HG02938 (cell line): ENCODE results near the gene SERPINA3.

Experiments used
- ATAC-seq: cut with Tn5 transposase; IDR thresholded peaks from one replicate; pipeline ENCODE4 v1.9.1; 2021; ENCODE audit warnings: mild to moderate bottlenecking, moderate library complexity; ENCODE audit not compliant: unreplicated experiment

SERPINA3 gene

DNA sequence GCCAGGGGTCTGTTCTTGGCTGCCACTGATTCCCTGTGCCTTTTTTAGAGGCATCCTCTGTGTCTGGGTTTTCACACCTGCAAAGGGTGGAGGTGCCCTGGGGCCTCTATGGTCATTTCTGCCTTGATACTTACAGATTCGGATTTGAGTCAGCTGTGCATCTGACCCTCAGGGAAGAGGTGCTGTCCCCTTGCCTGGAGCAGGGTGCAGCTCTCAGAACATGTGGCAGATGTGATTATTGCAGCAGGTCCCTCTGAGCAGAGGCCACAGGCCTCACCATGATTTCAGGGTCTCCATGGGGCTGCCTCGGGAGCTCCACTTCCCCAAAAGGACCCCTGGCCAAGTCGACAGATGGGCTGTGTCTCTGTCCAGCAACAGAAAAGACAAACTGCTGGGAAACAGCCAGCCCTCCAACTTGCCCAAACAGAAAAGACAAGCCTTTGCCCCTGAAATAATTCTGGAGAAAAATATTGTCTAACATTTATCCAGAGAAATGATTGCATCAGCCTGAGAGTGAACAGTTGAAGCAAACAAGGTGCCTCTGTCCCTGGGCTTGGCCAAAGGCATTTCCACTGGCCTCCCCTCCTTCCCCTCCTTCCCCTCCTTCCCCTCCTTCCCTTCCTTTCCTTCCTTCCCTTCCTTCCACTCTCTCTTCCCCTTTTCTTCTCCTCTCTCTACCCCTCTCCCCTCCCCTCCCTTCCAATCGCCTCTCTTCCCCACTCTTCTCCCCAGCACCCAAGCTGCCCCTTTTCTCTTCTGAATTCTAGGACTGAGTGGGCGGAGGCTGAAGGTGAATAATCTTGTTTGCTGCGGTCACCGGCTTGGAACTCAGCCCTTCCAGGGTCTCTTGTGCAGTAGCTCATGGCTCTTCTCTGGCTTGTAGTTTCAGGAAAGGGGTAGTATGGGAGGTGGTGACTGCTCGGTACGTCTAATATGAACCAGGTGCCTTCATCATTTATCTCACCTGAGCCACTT lies 676 bp downstream of the SERPINA3 start:
- ATAC-seq = no peak

DNA sequence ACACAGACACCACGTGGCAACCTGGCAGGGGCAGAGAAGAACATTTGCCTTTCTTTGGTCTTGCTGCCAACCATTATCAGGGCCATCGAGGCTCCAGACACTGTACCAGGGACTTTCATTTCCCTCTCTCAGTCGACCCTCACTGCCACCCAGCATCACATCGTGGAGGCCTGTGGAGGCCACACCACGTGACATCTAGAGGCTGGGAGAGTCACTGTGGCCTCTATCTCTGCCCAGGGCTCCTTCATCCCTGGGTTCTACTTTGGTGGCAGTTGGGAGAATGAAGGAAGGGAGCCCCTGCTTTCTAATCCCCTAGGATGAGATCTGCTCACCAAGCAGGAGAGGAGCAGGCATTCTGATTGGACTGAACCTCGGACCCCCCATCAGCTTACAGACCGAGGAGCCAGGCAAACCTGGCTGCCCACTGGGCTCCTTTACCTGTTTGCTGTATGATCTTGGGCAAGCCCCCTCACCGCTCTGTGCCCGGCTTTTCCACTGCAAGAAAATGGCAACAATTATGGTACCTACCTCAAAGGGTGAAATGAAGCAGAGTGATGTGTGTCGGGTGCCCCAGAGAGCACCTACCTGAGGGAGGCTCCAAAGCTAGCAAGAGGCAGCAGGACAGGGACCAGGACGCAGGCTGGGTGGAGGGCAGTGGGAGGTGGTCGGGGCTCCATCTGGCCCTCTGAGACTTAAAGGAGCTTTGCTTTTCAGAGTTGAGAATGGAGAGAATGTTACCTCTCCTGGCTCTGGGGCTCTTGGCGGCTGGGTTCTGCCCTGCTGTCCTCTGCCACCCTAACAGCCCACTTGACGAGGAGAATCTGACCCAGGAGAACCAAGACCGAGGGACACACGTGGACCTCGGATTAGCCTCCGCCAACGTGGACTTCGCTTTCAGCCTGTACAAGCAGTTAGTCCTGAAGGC lies 1.8 kb downstream of the SERPINA3 start:
- no peak for ATAC-seq

DNA sequence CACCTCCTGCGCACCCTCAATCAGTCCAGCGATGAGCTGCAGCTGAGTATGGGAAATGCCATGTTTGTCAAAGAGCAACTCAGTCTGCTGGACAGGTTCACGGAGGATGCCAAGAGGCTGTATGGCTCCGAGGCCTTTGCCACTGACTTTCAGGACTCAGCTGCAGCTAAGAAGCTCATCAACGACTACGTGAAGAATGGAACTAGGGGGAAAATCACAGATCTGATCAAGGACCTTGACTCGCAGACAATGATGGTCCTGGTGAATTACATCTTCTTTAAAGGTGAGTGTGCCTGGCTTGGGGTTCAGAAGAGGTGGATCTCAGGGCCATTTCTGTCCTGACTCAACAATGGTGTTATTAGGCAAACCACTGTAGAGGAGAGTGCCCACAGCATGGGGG lies 2.6 kb downstream of the SERPINA3 start:
- no peak for ATAC-seq

DNA sequence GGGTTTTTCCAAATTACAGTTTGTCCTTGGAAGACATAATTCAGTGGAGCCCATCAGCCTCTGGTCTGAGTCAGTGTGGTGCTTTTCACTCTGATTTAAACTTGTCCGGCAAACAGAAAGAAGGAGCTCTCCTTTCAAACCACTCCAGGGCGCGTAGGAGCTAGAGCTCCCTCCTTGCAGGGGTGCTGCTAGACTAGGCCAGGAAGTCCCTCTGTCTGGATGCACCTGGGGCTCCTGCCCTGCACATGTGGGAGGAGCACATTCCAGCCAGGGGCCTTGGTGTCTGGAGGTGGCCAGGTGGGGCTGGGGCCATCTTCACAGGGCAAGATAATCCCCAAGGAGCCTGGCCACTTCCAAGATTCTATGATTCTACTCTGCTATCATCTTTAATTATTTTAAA lies 3.1 kb downstream of the SERPINA3 start:
- ATAC-seq = no peak

DNA sequence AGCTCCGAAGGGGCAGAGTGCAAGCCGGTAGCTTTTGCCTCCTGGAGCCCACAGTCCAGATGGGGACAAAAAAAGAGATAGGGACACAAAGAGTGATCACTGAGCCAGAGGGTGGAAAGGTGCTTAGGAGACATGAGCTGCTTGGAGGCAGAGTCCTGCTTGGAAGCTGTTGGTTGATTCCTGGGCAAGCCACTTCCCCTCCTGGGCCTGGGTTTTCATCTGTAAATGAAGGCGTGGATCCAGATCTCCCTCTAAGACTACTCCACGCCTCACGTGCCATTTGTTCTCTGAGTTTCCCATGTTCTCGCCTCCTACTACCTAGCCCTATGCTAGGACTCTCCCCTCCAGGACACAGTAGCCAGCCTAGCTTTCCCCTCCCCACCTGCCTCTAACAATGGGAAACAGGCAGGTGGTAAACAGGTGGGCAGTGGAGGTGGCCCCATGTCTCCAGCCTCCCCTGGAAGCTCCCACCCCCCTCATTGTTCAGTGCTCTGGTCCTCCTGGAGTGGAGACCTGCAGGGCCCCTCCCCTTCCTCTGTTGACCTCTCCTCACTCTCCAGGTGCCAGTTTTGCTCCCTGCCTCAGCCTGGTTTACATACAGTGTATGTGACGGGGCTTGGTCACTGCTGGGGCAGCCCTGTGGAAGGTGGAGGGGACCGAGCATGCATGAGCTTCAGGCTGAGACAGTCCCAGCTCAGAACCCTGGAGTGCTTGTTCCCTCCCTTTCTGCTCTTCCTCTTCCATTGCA lies 3.8 kb downstream of the SERPINA3 start:
- ATAC-seq = no peak

DNA sequence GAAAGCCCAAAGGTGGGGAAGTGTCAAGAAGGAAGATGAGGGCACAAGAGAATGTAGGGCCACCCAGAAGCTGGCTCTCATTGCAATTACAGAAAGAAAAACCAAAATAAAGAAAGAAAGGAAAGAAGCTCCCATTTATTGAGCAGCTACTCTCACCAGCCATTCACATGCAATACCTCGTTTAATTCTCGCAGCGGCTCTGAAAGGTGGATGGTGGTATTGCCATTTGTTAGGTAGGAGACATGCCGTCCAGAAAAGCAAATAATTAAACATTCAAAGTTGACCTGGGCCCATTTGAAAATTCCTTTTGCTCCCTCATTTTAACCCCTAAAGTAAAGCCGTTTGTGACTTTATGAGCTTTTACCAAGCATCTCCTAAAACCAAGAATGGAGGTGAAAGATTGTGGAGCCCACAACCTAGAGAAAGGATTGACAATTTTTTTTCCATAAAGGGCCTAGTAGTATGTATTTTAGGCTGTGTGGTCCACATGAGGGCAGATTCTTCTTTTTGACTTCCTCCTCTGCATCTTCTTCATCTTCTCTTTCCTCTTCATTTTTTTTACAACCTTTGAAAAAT lies 5.3 kb downstream of the SERPINA3 start:
- ATAC-seq = no peak

DNA sequence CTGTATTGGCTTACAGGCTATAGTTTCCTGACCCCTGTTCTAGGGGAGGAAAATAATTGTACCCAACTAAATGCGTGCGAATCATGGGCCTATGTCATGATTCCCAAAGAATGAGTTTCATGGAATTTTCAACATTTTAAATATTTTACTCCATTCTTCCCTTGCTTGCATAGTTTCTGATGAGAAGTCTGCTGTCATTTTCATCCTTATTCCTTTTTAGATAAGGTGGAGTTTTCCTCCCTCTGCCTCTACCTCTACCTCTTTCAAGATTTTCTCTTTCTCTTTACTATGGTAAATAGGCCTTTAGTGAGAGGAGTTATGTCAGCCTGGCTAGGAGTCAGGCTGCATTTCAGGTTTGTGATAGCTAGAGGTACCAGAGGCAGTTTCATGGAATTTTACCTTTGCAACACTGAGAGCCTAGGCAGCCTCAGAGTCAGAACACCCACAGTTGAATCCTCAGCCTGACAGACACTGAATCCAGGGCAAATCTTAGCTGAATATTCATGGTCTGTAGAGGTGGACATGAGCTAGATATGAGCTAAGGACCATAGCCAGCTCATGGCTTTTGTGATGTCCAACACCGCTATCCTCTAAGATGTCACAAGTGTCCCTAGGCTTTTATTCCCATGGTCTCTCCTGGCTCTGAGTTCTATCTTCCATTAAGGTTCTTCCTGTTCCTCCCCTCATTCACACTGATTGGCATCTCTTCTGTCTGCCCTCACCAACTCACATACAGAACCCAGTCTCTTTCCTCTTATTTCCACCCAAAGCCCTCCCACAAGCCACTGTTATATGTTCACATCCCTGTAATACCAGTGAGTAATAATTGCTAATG lies 6.0 kb downstream of the SERPINA3 start:
- no peak for ATAC-seq

DNA sequence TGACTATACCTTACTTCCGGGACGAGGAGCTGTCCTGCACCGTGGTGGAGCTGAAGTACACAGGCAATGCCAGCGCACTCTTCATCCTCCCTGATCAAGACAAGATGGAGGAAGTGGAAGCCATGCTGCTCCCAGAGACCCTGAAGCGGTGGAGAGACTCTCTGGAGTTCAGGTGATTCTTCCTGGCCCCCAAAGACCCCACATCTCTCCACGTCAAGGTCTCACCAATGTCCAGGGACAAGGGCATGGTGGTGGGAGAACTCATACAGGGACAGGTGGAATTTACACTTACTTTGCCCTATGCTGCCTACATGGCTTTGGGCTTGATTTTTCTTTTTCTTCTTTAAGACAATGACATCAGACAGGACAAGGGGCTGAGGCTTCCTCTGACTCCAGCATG lies 7.1 kb downstream of the SERPINA3 start:
- no peak for ATAC-seq

DNA sequence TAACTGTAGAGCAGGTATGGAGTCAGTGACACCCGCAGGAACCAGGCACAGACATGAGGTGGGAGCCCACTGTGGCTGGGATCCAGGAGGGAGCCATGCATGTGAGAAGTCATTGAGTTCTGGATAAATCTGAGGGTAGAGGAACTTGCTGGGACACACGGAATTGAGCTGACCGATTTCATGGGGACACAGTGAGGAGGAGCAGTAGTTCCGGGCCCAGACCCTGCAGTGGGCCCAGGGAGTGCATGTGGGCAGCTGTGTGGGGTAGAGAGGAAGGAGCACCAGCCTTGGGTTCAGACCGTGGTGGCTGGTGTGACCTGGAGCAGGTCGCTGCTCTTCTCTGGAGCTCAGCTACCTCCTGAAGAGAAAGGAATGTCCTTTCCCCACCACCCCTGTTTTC lies 8.4 kb downstream of the SERPINA3 start:
- ATAC-seq = no peak

DNA sequence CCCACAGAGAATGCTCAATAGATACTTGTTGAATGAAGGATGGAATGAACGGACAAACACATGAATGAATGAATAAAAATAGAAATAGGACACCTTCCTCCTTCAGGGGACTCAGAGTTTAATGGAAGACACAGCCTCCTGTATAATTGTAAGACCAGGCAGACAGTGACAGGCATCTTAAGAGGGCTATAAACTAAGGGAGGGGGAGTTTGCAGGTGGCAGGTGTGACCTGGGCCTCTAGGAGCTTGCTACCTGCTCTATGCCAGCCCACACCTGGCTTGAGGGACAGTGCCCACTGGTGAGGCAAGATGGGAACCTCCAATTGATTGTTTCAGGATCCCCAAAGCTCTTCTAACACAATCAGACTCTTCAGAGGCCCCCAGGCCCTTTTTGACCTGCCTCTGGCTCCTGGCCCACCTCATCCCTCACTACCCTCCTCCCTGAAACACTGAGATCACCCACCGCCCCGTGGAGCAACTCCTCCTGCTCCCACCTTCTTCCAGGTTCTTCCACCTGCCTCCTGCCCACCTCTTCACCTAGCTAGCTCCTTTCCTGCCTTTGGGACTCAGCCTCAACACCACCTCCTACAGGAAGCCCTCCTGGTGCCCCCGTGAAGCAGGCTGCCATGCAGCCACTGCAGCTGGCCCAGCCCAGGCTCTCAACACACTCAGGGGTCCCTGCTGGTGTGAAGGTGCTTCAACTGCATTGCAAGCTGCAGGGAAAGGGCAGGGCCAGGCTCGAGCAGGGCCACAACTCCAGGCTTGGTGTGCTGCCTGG lies 9.4 kb downstream of the SERPINA3 start:
- ATAC-seq = no peak

DNA sequence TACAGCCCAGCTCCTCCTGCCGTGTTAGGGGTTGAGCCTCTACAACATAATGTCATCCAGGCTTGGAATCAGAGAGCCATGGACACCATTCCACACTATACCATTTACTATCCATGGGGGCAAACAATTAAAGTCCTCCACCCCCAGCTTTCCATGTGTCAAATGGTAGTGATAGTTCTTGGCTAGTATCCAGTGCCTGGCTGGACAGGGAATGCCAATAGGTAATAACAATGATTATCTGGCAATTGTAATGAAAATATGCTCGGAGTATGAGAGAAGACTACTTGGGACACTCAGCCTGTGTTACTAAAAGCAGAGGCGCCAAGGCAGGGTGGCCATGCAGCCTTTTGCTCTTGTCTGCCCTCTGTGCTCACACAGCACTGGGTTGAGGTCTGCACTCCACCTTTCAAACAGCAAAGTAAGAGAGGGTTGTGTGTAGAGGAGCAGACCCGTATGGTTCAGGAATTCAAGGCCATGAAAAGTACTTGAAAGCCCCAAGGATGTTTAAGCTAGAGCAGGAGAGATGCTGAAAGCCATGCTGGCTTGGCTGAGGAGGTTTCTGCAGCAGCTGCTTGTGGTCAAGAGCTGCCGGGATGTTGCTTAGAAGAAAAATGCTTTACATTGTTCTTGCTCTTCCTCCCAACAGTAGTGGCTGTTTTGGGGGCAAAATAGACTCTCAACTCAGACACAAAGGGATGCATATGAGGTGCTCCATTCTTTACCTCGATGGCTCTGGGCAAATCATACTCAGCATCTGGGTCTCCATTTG lies 10.6 kb downstream of the SERPINA3 start:
- no peak for ATAC-seq

DNA sequence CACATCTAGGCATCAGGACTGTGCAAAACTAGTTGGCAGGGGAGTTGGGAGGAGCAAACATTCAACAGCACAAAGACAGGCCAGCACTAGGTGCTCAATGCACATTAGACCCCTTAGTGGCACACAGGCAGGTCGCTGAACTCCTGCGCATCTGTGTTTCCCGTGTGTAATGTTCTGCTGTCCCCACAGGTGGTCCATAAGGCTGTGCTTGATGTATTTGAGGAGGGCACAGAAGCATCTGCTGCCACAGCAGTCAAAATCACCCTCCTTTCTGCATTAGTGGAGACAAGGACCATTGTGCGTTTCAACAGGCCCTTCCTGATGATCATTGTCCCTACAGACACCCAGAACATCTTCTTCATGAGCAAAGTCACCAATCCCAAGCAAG lies 11.2 kb downstream of the SERPINA3 start:
- ATAC-seq = no peak

DNA sequence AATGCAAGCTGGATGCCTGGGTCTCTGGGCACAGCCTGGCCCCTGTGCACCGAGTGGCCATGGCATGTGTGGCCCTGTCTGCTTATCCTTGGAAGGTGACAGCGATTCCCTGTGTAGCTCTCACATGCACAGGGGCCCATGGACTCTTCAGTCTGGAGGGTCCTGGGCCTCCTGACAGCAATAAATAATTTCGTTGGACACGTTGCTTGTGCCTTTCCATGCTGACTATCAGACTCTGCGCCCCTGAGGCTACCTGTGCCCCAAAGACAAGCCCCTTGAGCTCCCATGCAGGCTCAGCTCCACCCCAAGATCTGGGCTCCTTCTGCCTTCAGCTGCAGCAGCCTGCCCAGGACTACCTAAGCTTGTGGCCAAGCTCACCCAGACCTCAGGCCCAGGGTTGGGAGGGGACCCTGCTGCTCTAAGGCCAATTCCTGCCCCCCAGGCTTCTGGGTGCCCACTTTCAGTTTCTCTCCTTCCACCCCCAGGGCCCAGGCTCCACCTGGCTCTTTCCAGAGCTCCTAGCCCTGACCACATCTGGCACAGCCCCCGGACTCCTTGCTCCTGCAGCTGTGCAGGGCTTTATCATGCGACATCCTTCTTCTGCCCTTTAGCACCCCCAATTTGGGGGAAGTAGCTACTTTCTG lies 11.8 kb downstream of the SERPINA3 start:
- ATAC-seq = no peak

DNA sequence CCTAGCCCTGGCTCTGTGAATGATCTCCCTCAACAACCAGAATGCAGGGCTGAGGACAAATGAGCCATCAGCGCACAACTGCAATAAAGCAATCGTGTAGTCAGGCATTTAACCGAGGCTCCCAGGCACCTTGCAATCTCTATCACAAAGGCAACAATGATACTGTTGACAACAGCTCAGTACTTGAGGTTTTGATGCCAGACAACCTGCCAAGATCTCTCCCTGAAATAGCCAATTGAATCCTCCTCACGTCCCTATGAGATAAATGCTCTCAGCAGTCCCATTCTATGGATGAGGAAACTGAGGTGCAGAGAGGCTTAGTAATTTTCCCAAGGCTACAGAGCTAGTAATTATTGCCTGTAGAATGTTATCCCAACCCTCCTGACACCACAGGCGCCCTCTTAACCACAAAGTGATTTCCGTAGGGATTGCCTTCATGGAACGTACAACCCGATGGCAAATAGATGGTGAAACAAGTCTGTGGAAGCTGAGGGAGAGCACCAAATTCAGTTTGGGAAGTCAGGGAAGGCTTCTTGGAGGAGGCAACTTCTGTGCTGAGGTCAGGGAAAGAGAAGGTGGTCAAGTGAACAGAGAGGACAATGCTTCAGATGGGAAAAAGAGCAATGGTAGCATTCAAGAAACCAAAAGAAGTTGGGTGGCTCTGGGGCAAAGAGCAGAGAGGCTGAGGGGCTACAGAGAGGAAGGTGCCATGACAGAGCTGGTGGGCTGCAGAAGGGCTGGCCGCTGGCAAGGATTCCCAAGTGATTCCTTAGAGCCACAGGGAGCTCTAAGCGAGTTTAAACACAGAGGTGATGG lies 12.6 kb downstream of the SERPINA3 start:
- ATAC-seq = no peak

DNA sequence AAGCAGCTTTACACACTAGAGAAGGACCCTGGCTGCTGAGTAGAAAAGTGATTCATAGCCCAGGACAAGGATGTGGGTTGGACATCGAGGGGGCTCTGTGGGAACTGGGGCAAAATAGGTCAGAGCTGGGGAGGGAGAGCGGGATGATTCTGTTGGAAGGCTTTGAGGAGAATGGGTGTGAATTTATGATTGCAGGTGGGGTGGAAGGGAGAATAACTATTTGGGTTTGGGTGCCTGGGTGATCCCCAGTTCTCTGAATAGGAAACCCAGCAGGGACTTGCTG lies 13.1 kb downstream of the SERPINA3 start:
- no peak for ATAC-seq

DNA sequence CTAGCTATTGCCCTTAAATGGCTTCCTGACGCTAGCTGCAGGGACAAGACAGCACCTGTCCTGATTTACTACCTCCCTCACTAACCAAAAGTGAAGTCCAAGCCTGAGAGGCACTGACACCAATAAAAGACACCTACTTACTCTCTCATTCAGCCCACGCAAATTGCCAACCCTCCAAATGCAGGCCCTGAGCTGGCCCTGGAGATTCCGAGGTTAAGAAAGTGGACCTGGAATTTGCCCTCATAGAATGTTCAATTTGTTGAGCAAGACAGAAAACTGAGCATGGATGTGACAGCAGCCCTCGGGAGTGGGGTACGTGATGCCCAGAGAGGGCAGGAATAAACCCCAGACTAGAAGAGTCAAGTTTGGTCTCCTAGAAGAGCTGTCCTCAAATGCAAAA lies 16.4 kb downstream of the SERPINA3 start:
- ATAC-seq = no peak

DNA sequence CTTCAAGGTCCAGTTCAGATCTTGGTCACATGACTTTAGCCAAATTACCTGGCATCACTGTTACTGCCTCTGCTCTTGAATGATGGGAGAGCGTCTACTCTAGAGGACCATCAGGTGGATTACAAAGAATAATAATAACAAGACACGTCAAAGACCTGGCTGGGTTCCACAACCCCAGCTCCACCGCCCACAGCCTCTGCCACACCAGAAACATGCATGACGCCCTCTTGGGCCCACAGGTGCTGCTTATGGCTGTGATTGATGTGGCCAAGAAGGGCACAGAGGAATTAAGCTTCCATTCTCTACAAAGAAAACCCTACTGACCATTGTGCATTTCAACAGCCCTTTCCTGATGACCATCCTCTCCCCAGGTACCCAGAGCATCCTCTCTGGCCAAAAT lies 18.2 kb downstream of the SERPINA3 start:
- no peak for ATAC-seq
